Posterior cingulate gyrus (tissue), 11 donors: ENCODE data around the gene YARS1.

Experiments
- DNase-seq, 10 donors: peaks; one replicate each; pipeline versions ENCODE4 v3.0.0 to v3.0.0-alpha.2; 2020 to 2021; ENCODE audit warnings: mixed read lengths in 3 of 10
- intact Hi-C: fragments of 100-400 bp; cut with DNase I; formaldehyde crosslinking; loops from one replicate; pipeline ENCODE4 v1.15.1; 2023

The YARS1 gene

GRCh38 chr1:32783851-32784250 is 33.3 kb downstream of the YARS1 start:
- intact Hi-C loops: no loop called here
- no peak for DNase-seq

- intact Hi-C loops: no loop called here
- no peak for DNase-seq
Measured at GRCh38 chr1:32782086-32782485, 35.1 kb downstream of the YARS1 start.

- DNase-seq: no peak
Measured at GRCh38 chr1:32780628-32781234, 36.4 kb downstream of the YARS1 start.

DNA sequence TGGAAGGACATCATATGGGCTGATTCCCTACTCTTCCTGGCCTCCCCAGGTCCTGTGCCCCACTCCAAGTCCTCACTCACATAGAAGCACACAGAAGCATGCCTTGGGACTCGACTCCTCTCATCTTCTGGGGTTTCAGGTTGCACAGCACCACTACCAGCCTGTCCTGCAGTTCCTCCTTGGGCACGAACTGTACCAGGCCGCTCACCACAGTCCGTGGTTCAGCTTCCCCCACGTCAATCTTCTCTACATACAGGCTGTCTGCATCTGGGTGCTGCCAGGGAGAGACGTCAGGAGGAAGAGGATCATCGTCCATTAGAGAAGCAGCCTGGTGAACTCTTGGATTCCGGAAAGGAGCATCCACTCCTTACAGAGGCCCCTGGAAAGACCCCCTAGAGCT is 37.2 kb downstream of the YARS1 start:
- no peak for DNase-seq
- intact Hi-C loops: no loop called here

More at GRCh38 chr1:32780628-32781234, 36.4 kb downstream of the YARS1 start:
- intact Hi-C loops: no loop called here

DNA sequence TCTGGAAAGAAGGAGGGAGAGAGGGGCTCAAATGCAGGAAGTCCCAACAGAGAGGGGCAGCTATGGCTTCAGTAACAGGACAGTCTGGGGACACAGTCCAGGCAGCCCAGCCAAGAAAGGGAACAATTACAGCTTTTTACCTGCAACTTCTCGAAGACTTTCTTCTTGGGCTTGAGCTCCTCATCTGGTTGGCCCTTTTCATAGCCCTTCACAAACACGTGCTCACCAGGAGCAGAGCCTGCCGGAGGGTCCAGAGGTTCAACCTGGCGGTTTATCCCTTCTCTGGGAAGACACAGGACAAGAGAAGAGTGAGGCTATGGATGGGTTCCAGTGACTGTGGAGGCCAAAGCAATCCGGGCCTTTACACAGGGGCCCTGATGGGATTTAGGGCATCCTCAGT is 37.9 kb downstream of the YARS1 start:
- no peak for DNase-seq
- intact Hi-C loops: no loop called here

DNA sequence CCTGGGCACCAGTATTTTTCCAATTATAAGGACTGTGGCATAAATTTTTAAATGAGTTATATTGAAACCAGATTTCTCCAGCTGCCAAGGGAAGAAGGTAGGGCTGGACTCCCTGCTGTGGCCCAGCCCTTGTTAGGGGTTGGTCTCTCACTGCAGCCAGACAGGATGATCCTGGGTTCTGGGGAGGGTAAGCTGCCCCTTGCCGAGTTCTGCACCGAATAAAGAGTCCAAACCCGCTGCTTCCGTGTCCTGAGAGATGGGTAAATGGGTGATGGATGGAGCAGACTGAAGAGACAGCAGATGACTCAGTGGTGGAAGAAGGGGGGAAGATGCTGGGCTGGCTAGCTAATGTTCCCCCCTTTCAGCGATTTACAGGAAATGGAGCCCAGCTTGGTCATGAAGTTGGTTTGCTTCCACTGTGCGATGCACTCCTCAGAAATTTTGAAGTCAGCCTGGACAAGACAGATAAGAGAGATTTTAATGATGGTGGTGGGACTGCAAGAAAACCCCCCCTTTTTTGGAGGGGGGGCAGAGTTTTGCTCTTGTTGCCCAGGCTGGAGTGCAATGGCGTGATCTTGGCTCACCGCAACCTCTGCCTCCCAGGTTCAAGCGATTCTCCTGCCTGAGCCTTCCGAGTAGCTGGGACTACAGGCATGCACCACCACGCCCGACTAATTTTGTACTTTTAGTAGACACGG is 41.4 kb downstream of the YARS1 start:
- no peak for DNase-seq
- intact Hi-C loops: no loop called here

DNA sequence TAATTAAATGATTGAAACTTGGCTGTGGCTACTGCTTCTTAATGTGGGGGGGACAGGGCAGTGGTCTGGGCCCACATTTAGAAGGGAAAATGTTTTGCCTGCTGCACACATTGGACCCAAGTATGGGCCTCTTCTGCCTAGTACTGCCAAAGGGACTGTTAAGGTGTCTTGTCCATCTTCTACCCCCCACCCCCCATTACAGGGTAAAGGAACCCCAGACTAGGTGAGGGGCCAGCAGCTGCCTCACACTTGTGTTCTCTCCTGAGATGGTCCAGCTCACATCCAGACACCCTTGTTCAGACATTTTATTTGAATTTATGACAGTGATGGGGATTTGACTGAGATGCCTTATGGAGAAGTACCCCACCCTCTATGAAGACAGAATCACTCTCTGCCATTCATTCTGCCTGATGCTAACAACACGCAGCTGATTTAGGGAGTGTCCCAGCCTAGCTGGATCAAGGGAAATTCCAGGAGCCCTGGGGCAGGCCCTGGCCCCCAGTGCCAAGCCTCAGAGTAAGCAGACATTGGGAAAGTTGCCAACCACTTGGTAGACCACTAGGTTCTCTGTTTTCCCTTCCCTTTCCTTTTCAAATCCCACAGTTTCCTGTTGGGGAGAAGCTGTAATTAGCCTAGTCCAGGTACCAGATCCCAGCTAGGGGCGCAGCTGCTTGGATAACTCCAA is 42.1 kb downstream of the YARS1 start:
- intact Hi-C loops: loop anchor here (5.0 kb wide), 1 partner anchor 373 kb away; no protein-coding TSS in a partner anchor
- no peak for DNase-seq

DNA sequence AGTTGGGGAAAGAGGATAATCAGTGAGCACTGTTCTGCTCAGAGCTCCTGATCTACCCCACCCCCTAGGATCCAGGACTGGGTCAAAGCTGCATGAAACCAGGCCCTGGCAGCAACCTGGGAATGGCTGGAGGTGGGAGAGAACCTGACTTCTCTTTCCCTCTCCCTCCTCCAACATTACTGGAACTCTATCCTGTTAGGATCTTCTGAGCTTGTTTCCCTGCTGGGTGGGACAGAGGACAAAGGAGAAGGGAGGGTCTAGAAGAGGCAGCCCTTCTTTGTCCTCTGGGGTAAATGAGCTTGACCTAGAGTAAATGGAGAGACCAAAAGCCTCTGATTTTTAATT is 42.7 kb downstream of the YARS1 start:
- intact Hi-C loops: loop anchor here (5.0 kb wide), 1 partner anchor 372 kb away; no protein-coding TSS in a partner anchor
- DNase-seq: no peak

DNA sequence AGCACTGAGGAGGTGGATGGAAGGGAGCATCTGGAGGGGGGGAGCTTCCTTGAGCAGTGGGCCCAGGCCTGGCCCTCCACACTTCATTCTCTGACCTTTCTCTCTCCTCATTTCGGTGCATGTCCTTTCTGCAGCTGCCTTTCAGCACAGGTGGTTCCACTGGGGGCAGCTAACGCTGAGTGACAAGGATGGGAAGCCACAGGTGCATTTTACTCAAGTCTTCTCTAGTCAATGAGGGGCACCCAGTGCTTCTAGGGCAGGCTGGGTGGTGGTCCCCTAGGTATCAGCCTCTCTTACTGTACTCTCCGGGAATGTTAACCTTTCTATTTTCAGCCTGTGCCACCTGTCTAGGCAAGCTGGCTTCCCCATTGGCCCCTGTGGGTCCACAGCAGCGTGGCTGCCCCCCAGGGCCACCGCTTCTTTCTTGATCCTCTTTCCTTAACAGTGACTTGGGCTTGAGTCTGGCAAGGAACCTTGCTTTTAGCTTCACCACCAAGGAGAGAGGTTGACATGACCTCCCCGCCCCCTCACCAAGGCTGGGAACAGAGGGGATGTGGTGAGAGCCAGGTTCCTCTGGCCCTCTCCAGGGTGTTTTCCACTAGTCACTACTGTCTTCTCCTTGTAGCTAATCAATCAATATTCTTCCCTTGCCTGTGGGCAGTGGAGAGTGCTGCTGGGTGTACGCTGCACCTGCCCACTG is 43.2 kb downstream of the YARS1 start:
- DNase-seq: peak in 1 of 10 donors; percentile 76
- intact Hi-C loops: loop anchor here (1.0 to 5.0 kb wide), 3 partner anchors 62 to 372 kb away; no protein-coding TSS in a partner anchor

DNA sequence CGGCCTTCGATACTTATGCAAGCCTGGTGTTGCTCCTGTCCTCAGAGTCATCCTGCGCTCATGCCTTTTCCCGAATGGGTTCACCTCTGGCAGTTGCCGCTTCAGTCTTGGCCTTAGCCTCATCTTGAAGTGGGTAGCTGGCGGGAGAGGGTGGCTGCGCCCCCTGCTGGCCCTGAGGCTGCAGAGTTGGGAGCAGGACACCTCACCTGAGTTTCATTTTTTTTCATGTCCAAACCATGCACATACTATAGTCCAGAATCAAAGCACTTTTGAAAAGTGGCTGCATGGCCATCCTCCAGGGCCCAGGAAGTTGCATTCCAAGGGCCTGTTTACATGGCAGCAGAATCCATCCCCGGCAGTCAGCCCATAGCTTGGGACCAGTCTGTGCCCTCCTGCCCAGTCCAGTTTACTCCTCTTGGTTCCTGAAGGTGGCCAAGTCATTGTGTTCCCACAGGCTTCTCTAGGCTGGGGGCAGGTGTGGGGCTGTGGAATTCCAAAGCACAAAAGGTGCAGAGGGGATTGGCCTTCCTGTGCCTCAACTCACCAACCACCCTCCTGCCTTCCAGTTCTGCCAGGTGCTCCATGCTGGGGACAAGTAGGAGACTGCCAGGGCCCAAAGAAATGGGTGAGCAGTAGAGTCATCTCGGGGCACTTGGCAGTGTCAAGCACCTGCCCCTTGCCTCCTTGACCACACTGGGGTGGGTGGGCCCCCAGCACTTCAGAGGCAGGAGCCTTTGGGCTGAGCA is 44.0 kb downstream of the YARS1 start:
- DNase-seq: peak; percentile 63 to 97 (median 81)
- intact Hi-C loops: loop anchor here (1.0 to 5.0 kb wide), 3 partner anchors 61 to 371 kb away; no protein-coding TSS in a partner anchor

DNA sequence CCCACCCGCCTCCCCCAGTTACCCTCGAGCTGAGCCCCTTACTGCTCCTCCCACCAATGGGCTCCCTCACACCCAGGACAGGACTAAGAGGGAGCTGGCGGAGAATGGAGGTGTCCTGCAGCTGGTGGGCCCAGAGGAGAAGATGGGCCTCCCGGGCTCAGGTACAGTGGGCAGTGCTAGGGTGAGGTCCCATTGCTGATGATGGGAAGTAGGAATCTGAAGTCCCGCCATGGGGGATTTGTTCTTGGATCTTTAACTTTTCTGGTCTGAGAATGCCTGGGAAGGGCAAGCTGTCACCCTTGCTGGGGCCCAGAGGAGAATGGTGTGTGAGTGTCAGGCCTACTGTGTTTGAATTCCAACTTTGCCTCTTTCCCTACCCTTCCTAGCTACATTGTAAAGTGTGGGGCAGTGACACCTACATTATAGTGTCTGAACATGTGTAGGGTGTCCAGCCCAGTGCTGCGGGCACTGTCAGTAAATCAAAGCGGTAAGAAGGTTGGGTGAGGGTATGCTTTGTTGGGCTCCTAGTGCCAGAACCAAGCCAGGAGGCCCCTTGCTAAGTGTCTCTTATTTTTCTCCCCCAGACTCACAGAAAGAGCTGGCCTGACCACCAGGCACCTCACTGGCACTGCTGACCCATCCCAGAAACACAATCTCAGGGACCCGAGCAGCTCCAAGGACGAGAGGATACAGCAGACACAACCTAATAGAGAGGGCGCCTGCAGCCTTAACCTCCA is 44.7 kb downstream of the YARS1 start:
- intact Hi-C loops: loop anchor here (1.0 to 5.0 kb wide), 3 partner anchors 60 to 370 kb away; no protein-coding TSS in a partner anchor
- peak in 1 of 10 donors; percentile 62 for DNase-seq

DNA sequence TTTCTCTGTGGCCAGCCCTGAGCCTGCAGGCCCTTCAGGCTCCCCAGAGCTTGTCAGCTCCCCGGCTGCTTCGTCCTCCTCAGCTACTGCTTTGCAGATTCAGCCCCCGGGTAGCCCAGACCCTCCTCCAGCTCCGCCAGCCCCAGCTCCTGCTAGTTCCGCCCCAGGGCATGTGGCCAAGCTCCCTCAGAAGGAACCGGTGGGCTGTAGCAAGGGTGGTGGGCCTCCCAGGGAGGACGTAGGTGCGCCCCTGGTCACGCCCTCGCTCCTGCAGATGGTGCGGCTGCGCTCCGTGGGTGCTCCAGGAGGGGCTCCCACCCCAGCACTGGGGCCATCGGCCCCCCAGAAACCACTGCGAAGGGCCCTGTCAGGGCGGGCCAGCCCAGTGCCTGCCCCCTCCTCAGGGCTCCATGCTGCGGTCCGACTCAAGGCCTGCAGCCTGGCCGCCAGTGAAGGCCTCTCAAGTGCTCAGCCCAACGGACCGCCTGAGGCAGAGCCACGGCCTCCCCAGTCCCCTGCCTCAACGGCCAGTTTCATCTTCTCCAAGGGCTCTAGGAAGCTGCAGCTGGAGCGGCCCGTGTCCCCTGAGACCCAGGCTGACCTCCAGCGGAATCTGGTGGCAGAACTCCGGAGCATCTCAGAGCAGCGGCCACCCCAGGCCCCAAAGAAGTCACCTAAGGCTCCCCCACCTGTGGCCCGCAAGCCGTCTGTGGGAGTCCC is 45.4 kb downstream of the YARS1 start:
- peak in 2 of 10 donors; percentile 57 to 74 for DNase-seq
- intact Hi-C loops: loop anchor here (2.0 to 5.0 kb wide), 2 partner anchors 251 to 369 kb away; no protein-coding TSS in a partner anchor

GRCh38 chr1:32770741-32771548 is 46.2 kb downstream of the YARS1 start:
- intact Hi-C loops: loop anchor here (5.0 kb wide), 1 partner anchor 369 kb away; no protein-coding TSS in a partner anchor
- peak in 1 of 10 donors; percentile 55 for DNase-seq

- intact Hi-C loops: loop anchor here (5.0 kb wide), 1 partner anchor 368 kb away; no protein-coding TSS in a partner anchor
- peak in 2 of 10 donors; percentile 73 to 81 for DNase-seq
Measured at GRCh38 chr1:32770221-32770731, 46.9 kb downstream of the YARS1 start.

DNA sequence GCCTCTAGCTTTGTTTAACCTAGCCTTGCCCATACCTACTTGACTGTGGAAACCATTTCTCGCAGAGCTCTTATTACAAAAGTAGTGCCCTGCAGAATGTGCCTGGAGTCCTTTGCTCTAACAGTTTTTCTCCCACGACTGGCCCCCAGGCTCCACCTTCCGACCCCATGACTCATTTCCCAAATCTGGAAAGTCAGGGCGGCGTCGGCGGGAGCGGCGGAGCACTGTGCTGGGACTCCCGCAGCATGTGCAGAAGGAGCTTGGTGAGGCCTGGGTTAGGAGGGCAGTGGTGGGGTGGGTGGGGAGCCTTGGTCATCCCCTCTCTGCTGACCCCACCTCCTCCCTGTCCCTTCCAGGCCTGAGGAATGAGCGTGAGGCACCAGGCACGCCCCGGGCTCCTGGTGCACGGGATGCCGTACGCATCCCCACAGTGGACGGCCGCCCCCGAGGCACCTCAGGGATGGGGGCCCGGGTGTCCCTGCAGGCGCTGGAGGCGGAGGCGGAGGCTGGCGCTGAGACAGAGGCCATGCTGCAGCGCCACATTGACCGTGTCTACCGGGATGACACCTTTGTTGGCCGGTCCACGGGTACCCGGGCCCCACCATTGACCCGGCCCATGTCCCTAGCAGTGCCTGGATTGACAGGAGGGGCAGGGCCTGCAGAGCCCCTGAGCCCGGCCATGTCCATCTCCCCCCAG is 47.5 kb downstream of the YARS1 start:
- DNase-seq: peak in 2 of 10 donors; percentile 82 to 83
- intact Hi-C loops: loop anchor here (5.0 kb wide), 1 partner anchor 367 kb away; no protein-coding TSS in a partner anchor

DNA sequence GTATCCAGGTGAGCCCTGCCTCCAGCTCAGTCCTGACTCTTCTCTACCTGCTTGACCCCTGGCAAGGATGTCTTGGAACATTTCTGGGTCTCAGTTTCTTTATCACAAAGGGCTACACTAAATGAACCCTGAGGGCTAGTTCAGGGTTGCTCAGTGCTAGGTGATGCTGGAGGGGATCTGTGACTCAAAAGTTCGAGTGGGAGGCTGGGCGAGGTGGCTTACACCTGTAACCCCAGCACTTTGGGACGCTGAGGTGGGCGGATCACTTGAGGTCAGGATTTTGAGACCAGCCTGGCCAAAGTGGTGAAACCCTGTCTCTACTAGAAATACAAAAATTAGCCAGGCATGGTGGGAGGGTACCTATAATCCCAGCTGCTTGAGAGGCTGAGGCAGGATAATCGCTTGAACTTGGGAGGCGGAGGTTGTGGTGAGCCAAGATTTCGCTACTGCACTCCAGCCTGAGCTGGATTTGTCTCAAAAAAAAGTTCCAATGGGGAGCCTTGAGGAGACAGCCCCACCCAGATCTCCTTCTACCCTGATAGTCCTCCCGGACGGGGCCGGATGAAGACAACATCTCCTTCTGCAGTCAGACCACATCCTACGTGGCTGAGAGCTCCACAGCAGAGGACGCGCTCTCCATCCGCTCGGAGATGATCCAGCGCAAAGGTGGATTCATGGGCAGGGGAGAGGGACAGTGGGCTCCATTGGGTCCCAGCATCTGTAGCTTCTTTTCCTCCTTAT is 48.9 kb downstream of the YARS1 start:
- intact Hi-C loops: no loop called here
- DNase-seq: peak in 1 of 10 donors; percentile 55
